HG03039 (cell line): Measurements from ENCODE around the gene DMXL1.
A peak's percentile ranks its signal among the peaks of the same experiment; 100 is the strongest.
"Not testable (repeated sequence)": the region's sequence is repeated elsewhere in the genome, so short reads cannot be mapped to it uniquely, and the experiment has no call there.

Source experiments
- ATAC-seq: cut with Tn5 transposase; IDR thresholded peaks from one replicate; pipeline ENCODE4 v1.9.1; 2021; ENCODE audit warnings: mild to moderate bottlenecking, moderate library complexity; ENCODE audit not compliant: unreplicated experiment

The DMXL1 gene

DNA sequence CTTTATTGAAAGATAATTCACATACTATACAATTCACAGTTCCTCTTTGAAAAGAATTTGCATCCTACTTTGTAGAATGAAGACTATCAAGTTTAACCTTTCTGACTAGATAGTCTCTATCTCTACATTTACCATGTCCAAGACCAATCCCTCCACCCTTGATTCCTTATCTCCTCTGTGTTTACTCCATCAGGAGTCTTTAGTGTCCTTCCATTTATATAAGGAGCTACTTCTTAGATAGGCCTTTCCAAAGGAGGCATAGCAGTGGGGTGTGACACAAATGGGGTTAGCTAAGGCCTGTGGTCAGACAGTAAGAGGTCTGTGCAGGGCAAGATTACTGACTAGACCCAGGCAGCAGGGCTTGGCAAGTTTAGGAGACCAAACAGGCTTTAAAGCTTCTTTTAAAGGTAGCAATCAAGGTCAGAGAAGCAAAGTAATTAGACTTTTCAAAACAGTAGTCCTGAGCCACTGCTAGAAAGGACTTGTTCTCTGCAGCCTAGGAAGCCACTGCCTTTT lies 11.1 kb upstream of the DMXL1 start:
- no peak for ATAC-seq

DNA sequence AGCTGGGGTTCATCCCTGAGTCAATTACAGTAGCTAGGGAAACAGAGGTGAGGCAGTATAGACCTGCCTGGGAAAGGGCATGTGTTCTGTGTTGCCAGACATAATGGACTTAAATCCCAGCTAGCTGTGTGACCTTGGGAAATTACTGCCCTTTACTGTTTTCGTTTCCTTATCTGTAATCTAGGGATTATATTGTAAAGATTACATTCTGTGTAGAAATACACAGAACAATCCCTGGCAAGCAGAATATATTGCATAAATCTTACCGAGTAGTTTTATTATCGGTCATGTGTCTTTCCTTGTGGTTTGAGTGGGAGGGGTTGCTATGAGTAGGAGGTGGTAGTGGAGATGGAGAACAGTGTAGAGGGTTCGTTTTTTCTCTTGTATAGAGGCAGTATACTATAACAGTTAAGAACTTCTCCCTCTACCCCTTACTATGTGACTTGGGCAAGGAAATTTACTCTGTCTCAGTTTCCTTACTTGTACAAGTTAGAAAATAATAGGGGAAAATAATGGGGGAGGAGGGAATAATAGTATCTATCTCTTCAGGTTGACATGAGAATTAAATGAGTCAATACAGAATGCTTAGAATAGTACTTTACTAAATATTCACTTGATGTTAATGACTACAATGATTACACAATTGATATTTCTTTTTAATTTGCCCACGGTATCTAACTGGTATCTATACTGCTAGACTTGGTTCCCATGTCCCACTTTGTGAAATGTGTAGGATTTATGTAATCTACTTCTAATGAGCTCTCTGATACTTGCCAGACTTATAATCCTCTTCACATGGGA lies 7.1 kb upstream of the DMXL1 start:
- ATAC-seq, result peak; percentile 74

GRCh38 chr5:119067450-119067849 lies 3.4 kb upstream of the DMXL1 start:
- ATAC-seq, result no peak

GRCh38 chr5:119070578-119070827 lies 384 bp upstream of the DMXL1 start:
- ATAC-seq, result peak; percentile 46

DNA sequence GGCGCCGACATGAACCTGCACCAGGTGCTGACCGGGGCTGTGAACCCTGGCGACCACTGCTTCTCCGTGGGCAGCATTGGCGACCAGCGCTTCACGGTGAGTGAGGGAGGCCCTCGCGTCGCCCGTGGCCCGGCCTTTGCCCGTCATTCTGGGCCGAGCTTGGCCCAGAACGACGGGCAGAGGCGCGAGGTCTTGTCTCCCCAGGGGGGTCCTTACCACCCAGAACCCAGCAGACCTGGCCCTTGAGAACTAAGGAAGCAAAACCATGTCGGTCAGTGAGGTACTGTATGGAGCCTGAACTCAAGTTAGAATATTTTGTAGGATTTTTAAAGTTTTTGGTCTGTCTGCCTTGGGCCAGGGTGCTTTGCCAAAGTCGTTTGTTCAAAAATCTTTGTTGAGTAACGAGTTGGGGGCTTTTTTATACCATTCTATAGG lies 691 bp downstream of the DMXL1 start:
- peak; percentile 8 for ATAC-seq

- ATAC-seq, result no peak
Observed at GRCh38 chr5:119072496-119072895, 1.6 kb downstream of the DMXL1 start.

DNA sequence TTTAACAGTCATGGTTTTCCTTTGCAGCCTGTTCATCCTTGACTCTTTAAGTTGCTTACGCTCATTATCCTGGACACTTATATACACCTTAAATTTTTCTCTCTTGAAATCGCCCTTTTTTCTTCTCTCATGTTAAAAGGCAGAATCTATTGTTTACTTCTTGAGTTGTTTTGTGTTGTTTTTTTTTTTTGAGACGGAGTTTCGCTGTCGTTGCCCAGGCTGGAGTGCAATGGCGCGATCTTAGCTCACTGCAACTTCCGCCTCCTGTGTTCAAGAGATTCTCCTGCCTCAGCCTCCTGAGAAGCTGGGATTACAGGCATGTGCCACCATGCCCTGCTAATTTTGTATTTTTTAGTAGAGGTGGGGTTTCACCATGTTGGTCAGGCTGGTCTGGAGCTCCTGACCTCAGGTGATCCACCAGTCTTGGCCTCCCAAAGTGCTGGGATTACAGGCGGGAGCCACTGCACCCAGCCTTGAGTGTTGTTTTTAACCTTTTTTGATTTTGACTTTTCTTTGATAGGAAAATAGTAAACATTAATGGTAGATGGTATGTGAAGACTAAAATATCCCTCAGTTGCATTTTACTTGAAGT lies 3.0 kb downstream of the DMXL1 start:
- ATAC-seq, result not testable (repeated sequence)

- peak; percentile 15 for ATAC-seq
Observed at GRCh38 chr5:119074419-119074818, 3.5 kb downstream of the DMXL1 start.

GRCh38 chr5:119075269-119075668 lies 4.4 kb downstream of the DMXL1 start:
- ATAC-seq, result not testable (repeated sequence)

DNA sequence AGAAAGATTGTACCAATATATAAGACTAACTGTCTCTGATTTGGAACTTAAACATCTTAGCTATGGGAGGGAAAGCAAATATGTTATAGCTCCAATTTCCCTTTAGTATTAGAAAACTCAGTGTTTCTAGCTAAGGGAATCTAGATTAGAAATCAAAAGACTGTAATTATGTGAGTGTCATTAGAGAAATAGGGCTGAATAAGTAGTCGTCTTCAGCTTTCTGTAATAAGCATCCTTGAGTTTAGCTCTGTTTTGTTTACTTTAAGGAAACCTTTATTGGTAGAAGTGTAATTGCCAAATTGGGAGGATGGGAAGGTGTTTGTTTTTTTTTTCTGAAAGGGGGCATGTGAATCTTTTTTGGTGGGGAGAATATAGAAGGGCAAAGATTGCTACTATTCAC lies 5.2 kb downstream of the DMXL1 start:
- ATAC-seq, result no peak

GRCh38 chr5:119077444-119077843 lies 6.6 kb downstream of the DMXL1 start:
- ATAC-seq, result no peak

- no peak for ATAC-seq
Observed at GRCh38 chr5:119078071-119078846, 7.4 kb downstream of the DMXL1 start.

DNA sequence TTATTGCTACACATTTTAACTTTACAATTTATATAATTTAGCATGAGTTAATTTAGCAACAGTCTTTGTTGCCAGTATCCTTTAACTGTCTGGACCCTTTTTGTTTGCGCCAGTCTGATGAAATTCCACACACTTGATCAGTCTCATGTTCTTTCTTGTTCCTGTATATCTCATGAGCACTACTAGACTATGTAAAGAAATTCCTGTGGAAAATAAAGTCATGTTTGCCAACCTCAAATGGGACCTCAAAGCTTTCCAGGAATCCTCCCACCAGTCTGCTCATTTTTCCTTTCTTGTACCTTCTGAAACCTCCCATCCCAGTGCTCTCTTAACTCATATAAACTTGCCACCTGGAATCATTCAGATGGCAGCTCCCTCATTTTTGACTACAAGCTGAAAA lies 8.0 kb downstream of the DMXL1 start:
- no peak for ATAC-seq

GRCh38 chr5:119079318-119079921 lies 8.5 kb downstream of the DMXL1 start:
- ATAC-seq, result peak; percentile 37

GRCh38 chr5:119080936-119081335 lies 10.0 kb downstream of the DMXL1 start:
- no peak for ATAC-seq

DNA sequence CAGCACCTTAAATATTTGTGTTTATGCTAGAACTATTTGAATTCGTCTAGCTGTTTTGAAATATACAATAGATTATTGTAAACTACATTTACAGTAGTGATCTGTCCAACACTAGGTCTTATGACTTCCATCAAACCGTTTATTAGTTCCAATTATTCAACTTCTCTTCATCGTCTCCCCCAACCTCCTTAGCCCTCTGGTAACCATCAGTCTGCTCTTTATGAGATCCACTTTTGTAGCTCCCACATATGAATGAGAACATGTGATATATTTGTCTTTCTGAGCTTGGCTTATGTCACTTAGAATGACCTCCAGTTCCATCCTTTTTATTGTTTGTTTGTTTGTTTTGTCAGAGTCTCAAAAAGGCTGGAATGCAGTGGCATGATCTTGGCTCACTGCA lies 11.8 kb downstream of the DMXL1 start:
- ATAC-seq, result no peak

DNA sequence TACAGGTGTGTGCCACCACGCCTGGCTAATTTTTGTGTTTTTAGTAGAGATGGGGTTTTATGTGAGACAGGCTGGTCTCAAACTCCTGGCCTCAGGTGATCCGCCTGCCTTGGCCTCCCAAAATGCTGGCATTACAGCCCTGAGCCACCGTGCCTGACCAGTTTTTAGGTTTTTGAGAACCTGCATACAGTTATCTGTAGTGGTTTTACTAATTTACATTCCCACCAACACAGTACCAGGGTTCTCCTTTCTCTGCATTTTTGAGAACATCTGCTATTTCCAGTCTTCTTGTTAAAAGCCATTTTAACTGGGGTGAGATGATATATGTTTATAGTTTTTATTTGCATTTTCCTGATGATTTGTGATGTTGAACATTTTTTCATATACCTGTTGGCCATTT lies 12.8 kb downstream of the DMXL1 start:
- ATAC-seq, result peak; percentile 60

GRCh38 chr5:119088438-119088837 lies 17.6 kb downstream of the DMXL1 start:
- ATAC-seq, result no peak

- ATAC-seq, result no peak
Observed at GRCh38 chr5:119095611-119096010, 24.7 kb downstream of the DMXL1 start.

- no peak for ATAC-seq
Observed at GRCh38 chr5:119105971-119106370, 35.1 kb downstream of the DMXL1 start.

DNA sequence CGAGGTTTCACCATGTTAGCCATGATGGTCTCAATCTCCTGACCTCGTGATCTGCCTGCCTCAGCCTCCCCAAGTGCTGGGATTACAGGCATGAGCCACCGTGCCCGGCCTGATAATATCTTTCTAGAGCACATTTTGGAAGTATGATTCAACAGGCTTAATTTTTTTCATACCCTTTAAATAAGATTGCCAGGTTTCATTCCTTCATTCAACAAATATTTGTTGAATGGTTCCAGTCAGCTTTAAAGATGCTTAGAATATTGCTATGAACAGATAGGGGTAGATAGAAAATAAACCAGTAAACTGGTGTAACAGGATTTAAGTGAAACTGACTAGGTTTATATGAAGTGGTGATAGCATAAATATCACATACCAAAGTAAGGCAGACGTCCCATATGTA lies 41.3 kb downstream of the DMXL1 start:
- no peak for ATAC-seq
